Esophagus muscularis mucosa (tissue), 3 donors: ENCODE measurements around the gene HADH.

ENCODE experiments used
- POLR2A ChIP-seq: fragments of 450-650 bp; IDR thresholded peaks from one replicate; pipeline ENCODE4 v1.6.1; 2017; ENCODE audit warnings: antibody characterized with exemption, moderate library complexity, mild to moderate bottlenecking, low read depth
- POLR2AphosphoS5 ChIP-seq, 2 donors: sonication (generic); formaldehyde crosslinking; IDR thresholded peaks; one replicate each; pipeline ENCODE4 v1.6.1; 2017; ENCODE audit warnings: antibody characterized with exemption in 2 of 2
- TF ChIP-seq, protein P1 (sequence below), 3 experiments: fragments of 200-600 bp in 2 of 3; fragments of 450-650 bp in 1 of 3; sonication (generic) in 2 of 3; IDR thresholded peaks; one replicate each; pipeline ENCODE4 v1.5.1; 2017 to 2019; ENCODE audit warnings: antibody characterized with exemption in 3 of 3, mild to moderate bottlenecking in 2 of 3, moderate library complexity in 1 of 3

DNA sequence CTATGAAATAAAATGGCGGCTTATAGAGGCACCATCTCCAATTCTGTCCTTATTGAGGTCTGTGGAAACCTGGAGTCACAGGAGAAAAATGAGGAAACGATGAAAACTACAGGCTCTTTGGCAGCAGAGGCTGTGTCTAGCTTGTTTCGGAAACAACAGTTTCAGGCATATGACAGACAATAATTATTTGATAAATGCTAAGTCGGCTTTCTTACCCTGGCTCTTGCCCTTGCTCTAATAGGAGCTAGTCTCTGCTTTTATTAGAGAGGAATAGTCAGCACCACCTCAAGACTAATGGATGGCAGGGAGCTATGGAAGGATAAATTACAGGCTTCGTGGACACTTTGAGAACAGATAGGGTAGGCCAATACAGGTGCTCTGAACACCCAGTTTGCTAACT lies 24.3 kb downstream of the HADH start:
- TF ChIP-seq POLR2A (no peak), POLR2AphosphoS5 (IDR thresholded peaks at IDR 0.05) (no peak)
- TF ChIP-seq, protein P1, sequence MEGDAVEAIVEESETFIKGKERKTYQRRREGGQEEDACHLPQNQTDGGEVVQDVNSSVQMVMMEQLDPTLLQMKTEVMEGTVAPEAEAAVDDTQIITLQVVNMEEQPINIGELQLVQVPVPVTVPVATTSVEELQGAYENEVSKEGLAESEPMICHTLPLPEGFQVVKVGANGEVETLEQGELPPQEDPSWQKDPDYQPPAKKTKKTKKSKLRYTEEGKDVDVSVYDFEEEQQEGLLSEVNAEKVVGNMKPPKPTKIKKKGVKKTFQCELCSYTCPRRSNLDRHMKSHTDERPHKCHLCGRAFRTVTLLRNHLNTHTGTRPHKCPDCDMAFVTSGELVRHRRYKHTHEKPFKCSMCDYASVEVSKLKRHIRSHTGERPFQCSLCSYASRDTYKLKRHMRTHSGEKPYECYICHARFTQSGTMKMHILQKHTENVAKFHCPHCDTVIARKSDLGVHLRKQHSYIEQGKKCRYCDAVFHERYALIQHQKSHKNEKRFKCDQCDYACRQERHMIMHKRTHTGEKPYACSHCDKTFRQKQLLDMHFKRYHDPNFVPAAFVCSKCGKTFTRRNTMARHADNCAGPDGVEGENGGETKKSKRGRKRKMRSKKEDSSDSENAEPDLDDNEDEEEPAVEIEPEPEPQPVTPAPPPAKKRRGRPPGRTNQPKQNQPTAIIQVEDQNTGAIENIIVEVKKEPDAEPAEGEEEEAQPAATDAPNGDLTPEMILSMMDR (IDR thresholded peaks at IDR 0.05): no peak
